ENCODE results near the gene SLC10A4.
"Not testable (repeated sequence)": the region's sequence is repeated elsewhere in the genome, so short reads cannot be mapped to it uniquely, and the experiment has no call there.

The SLC10A4 gene

DNA sequence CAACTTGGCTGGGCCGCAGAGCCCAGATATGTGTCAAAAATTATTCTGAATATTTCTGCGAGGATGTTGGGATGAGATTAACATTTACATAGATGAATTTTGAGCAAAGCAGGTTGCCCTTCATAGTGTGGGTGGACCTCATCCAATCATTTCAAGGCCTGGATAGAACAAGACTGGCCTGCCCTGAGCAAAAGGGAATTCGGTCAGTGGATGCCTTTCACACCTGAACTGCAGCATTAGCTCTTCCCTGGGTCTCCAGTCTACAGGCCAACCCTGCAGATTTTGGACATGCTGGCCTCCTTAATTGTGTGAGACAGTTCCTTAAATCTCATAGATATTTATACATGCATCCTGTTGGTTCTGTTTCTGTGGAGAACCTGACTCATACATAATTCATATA lies 32.4 kb upstream of the SLC10A4 start:
- H3K4me3 ChIP-seq (replicated peaks; ENCODE audit: low read depth, low read length): no peak overlapping the region
- TF ChIP-seq, protein P1, sequence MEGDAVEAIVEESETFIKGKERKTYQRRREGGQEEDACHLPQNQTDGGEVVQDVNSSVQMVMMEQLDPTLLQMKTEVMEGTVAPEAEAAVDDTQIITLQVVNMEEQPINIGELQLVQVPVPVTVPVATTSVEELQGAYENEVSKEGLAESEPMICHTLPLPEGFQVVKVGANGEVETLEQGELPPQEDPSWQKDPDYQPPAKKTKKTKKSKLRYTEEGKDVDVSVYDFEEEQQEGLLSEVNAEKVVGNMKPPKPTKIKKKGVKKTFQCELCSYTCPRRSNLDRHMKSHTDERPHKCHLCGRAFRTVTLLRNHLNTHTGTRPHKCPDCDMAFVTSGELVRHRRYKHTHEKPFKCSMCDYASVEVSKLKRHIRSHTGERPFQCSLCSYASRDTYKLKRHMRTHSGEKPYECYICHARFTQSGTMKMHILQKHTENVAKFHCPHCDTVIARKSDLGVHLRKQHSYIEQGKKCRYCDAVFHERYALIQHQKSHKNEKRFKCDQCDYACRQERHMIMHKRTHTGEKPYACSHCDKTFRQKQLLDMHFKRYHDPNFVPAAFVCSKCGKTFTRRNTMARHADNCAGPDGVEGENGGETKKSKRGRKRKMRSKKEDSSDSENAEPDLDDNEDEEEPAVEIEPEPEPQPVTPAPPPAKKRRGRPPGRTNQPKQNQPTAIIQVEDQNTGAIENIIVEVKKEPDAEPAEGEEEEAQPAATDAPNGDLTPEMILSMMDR (IDR thresholded peaks at IDR 0.05; ENCODE audit: low read length, missing control alignments): no peak
- no peak for DNase-seq (ENCODE audit: low read depth)

DNA sequence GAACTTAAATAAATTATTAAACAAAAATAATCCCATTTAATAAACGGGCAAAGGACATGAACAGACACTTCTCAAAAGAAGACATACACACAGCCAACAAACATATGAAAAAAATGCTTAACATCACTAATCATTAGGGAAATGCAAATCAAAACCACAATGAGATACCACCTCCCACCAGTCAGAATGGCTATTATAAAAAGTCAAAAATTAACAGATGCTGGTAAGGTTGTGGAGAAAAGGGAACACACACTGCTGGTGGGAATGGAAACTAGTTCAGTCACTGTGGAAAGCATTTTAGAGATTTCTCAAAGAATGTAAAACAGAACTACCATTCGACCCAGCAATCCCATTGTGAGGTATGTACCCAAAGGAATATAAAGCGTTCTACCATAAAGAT lies 31.5 kb upstream of the SLC10A4 start:
- not testable (repeated sequence) for H3K4me3 ChIP-seq (replicated peaks; ENCODE audit: low read depth, low read length); DNase-seq (ENCODE audit: low read depth)

DNA sequence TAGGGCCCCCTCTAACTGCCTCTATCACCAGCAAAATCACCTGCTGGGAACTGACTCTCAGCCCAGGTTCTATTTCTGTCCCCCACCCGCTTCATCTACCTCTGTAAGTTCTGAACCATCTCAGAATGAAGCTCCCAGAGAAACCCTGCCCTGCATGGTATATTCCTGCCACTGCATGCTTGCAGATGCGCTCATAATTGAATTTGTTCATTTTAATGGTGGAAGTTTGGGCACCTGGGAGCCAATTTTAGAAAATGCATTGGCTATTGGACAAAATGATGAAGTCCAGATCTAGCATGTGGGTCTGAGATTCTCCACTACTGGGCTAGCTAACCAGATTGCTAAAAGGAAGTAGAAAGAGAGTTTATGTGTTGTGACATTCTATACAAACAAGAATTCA lies 28.6 kb upstream of the SLC10A4 start:
- DNase-seq (ENCODE audit: low read depth): no peak
- no peak overlapping the region for H3K4me3 ChIP-seq (replicated peaks; ENCODE audit: low read depth, low read length)
- TF ChIP-seq, protein P1 (IDR thresholded peaks at IDR 0.05; ENCODE audit: low read length, missing control alignments): no peak

DNA sequence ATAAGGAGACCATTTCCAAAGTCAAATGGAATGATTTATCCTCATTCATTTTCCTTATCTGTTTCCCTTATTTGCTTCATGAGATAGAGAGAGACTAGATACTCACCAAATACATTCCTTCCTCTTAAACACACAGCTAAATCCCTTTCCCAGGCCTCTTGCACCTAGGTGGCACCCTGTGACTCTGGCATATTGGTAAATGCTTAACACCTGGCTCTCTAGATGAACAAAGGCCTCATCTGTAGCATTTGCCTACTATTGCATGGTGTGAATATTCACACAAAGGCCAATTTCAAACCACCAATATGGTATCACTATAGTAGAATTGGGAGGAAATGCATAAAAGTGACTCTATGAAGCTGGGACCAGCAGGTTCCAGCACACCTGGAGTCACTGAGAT lies 22.1 kb upstream of the SLC10A4 start:
- no peak overlapping the region for H3K4me3 ChIP-seq (replicated peaks; ENCODE audit: low read depth, low read length)
- TF ChIP-seq, protein P1 (IDR thresholded peaks at IDR 0.05; ENCODE audit: low read length, missing control alignments): no peak
- DNase-seq (ENCODE audit: low read depth): no peak

DNA sequence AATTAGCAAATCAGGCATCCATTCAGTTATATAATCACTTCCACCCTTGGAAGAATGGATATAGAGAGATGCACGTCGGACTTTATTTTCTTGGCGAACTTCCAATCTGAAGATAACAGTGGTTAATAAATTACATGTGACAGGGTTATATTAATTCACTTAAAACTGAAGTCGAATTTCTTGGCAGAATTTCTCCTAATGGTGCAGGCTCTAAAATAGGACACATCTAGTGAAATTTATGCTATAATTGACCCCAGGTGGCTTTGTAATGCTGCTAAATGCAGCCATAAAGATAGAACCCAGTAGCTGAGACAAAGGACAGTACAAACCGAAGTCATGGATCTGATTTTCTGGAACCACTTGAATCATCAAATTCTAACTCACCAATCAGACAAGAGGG lies 20.8 kb upstream of the SLC10A4 start:
- no peak for DNase-seq (ENCODE audit: low read depth)
- TF ChIP-seq, protein P1 (IDR thresholded peaks at IDR 0.05; ENCODE audit: low read length, missing control alignments): no peak
- H3K4me3 ChIP-seq (replicated peaks; ENCODE audit: low read depth, low read length): no peak overlapping the region

DNA sequence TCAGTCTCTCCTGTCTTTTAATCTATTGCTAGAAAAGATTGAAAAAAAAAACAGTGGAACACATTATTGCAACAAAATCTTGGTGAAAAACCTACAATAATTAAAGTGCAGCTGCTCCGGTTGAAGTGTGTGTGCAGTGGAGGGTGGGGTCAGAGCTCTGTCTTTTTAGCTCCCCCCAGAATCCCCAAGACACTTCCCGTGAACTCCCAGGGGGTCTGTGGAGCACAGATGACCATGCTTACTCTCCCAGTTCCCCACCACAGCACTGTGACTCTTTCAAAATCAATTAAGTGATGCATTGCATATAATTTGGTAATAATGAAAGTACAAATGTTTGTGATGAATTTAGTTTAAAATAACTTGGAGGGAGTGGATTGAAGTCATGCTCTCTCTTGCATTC lies 15.7 kb upstream of the SLC10A4 start:
- TF ChIP-seq, protein P1 (IDR thresholded peaks at IDR 0.05; ENCODE audit: low read length, missing control alignments): no peak
- no peak for DNase-seq (ENCODE audit: low read depth)
- H3K4me3 ChIP-seq (replicated peaks; ENCODE audit: low read depth, low read length): no peak overlapping the region

DNA sequence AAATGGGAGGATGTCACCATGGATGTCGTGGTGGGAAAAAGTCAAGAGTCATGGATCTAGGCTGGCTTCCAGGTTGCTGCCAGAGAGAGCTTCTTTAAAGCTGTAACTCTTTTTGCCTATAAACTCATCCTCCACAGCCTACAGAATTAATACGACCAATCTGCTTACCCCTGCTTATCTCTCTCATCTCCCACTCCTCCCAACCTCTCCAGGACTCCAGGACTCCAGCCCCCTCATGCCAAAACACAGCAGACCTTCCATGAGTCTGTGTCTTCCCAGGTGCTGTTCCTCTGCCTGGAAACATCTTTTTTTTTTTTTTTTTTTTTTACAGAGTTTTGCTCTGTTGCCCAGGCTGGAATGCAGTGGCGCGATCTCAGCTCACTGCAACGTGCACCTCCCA lies 15.3 kb upstream of the SLC10A4 start:
- H3K4me3 ChIP-seq (replicated peaks; ENCODE audit: low read depth, low read length): no peak overlapping the region
- TF ChIP-seq, protein P1 (IDR thresholded peaks at IDR 0.05; ENCODE audit: low read length, missing control alignments): no peak
- DNase-seq (ENCODE audit: low read depth): no peak

DNA sequence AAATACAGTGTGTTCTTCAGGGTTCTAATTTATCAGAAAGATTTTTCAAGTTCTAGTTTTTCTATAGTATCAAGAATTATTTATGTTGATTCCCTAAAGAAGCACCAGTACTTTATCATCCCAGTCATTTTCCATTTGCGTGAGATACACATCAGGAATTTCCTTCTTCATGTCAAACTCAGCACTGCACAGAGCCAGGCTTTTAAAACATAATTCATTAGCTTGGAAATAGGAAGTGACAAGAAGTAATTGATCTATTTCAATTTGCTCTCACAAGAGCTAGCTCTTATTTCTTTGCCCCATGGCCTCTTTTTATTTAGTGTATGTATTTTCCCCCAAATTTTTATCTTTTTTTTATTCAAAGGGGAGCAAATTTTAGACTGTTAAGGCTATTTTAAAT lies 13.0 kb upstream of the SLC10A4 start:
- TF ChIP-seq, protein P1 (IDR thresholded peaks at IDR 0.05; ENCODE audit: low read length, missing control alignments): no peak
- H3K4me3 ChIP-seq (replicated peaks; ENCODE audit: low read depth, low read length): no peak overlapping the region
- DNase-seq (ENCODE audit: low read depth): no peak
